NCI-H446 (cell line): Measurements from ENCODE around the gene GSTM4.
"Not testable (repeated sequence)": the region's sequence is repeated elsewhere in the genome, so short reads cannot be mapped to it uniquely, and the experiment has no call there.

Source experiments
- DNase-seq, 2 experiments: peaks; one replicate each; lab custom pipeline; 2025; lab: John Stamatoyannopoulos, UW

The GSTM4 gene

GRCh38 chr1:109637446-109637845 lies 18.5 kb upstream of the GSTM4 start:
- no peak for DNase-seq

- DNase-seq = no peak
Measured at GRCh38 chr1:109639063-109639840, 16.6 kb upstream of the GSTM4 start.

GRCh38 chr1:109639841-109640184 lies 16.1 kb upstream of the GSTM4 start:
- no peak for DNase-seq

- DNase-seq = peak; percentile 53 to 81
Measured at GRCh38 chr1:109640285-109640865, 15.5 kb upstream of the GSTM4 start.

- DNase-seq = no peak
Measured at GRCh38 chr1:109641078-109641740, 14.7 kb upstream of the GSTM4 start.

GRCh38 chr1:109641861-109642260 lies 14.0 kb upstream of the GSTM4 start:
- DNase-seq = no peak

- no peak for DNase-seq
Measured at GRCh38 chr1:109642626-109643025, 13.3 kb upstream of the GSTM4 start.

GRCh38 chr1:109643385-109644230 lies 12.3 kb upstream of the GSTM4 start:
- DNase-seq = peak in 1 of 2 experiments; percentile 74

- DNase-seq = no peak
Measured at GRCh38 chr1:109644670-109645069, 11.2 kb upstream of the GSTM4 start.

GRCh38 chr1:109649491-109649914 lies 6.4 kb upstream of the GSTM4 start:
- peak in 1 of 2 experiments; percentile 15 for DNase-seq

- no peak for DNase-seq
Measured at GRCh38 chr1:109650609-109651008, 5.3 kb upstream of the GSTM4 start.

GRCh38 chr1:109652402-109652801 lies 3.5 kb upstream of the GSTM4 start:
- DNase-seq = no peak

GRCh38 chr1:109653306-109653705 lies 2.6 kb upstream of the GSTM4 start:
- DNase-seq = no peak

- no peak for DNase-seq
Measured at GRCh38 chr1:109654519-109654918, 1.4 kb upstream of the GSTM4 start.

GRCh38 chr1:109657395-109657794 lies 1.5 kb downstream of the GSTM4 start:
- DNase-seq = no peak

GRCh38 chr1:109657970-109658369 lies 2.1 kb downstream of the GSTM4 start:
- DNase-seq = no peak

- DNase-seq = no peak
Measured at GRCh38 chr1:109658533-109659042, 2.7 kb downstream of the GSTM4 start.

GRCh38 chr1:109659145-109659544 lies 3.2 kb downstream of the GSTM4 start:
- DNase-seq = no peak

GRCh38 chr1:109659997-109660690 lies 4.2 kb downstream of the GSTM4 start:
- no peak for DNase-seq

GRCh38 chr1:109660691-109661026 lies 4.8 kb downstream of the GSTM4 start:
- not testable (repeated sequence) for DNase-seq

- DNase-seq = no peak
Measured at GRCh38 chr1:109661391-109661790, 5.5 kb downstream of the GSTM4 start.

- no peak for DNase-seq
Measured at GRCh38 chr1:109664671-109665070, 8.8 kb downstream of the GSTM4 start.
